ENCODE measurements around the gene POLR2H. TPM values are rescaled to one million over a fixed set of nuclear protein-coding genes. Genes with fewer than 3 reads are reported as not detected.
A peak's percentile ranks its signal among the peaks of the same experiment; 100 is the strongest.

Gene POLR2H
- total RNA-seq, 1 experiment from 2014 or later = 156 TPM

- no peak for DNase-seq (ENCODE audit: low read depth, low spot score)
- 0 out of 2 replicates have a peak, but pooled peaks cover 2% of the 10 kb centered on the region for H3K36me3 ChIP-seq (ENCODE audit: control insufficient read depth, insufficient read depth, low read length)
- peak within 1 kb of the TSS; percentile 53 to 80 for H3K4me3 ChIP-seq (ENCODE audit: low read depth in 2 of 2, low read length in 2 of 2)
- H3K27me3 ChIP-seq (ENCODE audit: control insufficient read depth, insufficient read depth, low read length) = no peaks in the 10 kb centered on the region
- H3K9me3 ChIP-seq (ENCODE audit: control insufficient read depth, insufficient read depth, low read depth, low read length) = no peaks in the 10 kb centered on the region
- in situ Hi-C loops (cut with HindIII; ENCODE audit: low pct_unique_long_range_greater_than_20kb, low sequenced_read_pairs) = no loop called here
- POLR2A ChIA-PET = interaction anchor here (0.6 kb wide), 1 partner anchor 129 kb away, joined by 4 read pairs; no protein-coding TSS in a partner anchor
- CTCF ChIA-PET = interaction anchor here (0.9 kb wide), 1 partner anchor 17 kb away, joined by 3 read pairs; no protein-coding TSS in a partner anchor
- BruUV-seq (replicated peaks) = no TSS peak
- H3K27ac ChIP-seq (ENCODE audit: low read length) = peak within 1 kb of the TSS; percentile 92
- no peak for ATAC-seq
- TF ChIP-seq SIN3A (IDR thresholded peaks at IDR 0.05; ENCODE audit: borderline replicate concordance, insufficient read depth, low read depth, low read length) (no peak), TCF7L2 (IDR thresholded peaks at IDR 0.05; ENCODE audit: low read depth, low read length) (no peak), POLR2AphosphoS5 (IDR thresholded peaks at IDR 0.05; ENCODE audit: low read depth, low read length) (no peak)
- TF ChIP-seq, protein P1, sequence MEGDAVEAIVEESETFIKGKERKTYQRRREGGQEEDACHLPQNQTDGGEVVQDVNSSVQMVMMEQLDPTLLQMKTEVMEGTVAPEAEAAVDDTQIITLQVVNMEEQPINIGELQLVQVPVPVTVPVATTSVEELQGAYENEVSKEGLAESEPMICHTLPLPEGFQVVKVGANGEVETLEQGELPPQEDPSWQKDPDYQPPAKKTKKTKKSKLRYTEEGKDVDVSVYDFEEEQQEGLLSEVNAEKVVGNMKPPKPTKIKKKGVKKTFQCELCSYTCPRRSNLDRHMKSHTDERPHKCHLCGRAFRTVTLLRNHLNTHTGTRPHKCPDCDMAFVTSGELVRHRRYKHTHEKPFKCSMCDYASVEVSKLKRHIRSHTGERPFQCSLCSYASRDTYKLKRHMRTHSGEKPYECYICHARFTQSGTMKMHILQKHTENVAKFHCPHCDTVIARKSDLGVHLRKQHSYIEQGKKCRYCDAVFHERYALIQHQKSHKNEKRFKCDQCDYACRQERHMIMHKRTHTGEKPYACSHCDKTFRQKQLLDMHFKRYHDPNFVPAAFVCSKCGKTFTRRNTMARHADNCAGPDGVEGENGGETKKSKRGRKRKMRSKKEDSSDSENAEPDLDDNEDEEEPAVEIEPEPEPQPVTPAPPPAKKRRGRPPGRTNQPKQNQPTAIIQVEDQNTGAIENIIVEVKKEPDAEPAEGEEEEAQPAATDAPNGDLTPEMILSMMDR (IDR thresholded peaks at IDR 0.05) = no peak
- TF ChIP-seq, protein P2, sequence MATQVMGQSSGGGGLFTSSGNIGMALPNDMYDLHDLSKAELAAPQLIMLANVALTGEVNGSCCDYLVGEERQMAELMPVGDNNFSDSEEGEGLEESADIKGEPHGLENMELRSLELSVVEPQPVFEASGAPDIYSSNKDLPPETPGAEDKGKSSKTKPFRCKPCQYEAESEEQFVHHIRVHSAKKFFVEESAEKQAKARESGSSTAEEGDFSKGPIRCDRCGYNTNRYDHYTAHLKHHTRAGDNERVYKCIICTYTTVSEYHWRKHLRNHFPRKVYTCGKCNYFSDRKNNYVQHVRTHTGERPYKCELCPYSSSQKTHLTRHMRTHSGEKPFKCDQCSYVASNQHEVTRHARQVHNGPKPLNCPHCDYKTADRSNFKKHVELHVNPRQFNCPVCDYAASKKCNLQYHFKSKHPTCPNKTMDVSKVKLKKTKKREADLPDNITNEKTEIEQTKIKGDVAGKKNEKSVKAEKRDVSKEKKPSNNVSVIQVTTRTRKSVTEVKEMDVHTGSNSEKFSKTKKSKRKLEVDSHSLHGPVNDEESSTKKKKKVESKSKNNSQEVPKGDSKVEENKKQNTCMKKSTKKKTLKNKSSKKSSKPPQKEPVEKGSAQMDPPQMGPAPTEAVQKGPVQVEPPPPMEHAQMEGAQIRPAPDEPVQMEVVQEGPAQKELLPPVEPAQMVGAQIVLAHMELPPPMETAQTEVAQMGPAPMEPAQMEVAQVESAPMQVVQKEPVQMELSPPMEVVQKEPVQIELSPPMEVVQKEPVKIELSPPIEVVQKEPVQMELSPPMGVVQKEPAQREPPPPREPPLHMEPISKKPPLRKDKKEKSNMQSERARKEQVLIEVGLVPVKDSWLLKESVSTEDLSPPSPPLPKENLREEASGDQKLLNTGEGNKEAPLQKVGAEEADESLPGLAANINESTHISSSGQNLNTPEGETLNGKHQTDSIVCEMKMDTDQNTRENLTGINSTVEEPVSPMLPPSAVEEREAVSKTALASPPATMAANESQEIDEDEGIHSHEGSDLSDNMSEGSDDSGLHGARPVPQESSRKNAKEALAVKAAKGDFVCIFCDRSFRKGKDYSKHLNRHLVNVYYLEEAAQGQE (IDR thresholded peaks at IDR 0.05; ENCODE audit: insufficient read depth in 1 of 2, low read depth in 2 of 2, low read length in 1 of 2) = no peak
- H3K4me1 ChIP-seq (ENCODE audit: control insufficient read depth, insufficient read depth, low read length) = peaks cover 43% of the 10 kb centered on the region
- intact Hi-C loops (cut with micrococcal nuclease; ENCODE audit: unreplicated experiment) = no loop called here
Observed at GRCh38 chr3:184337399-184337714, 24.2 kb upstream of the POLR2H start, which contains the start of gene FAM131A. Gene FAM131A (plus strand): TSS chr3:184337600. CDS start chr3:184337631, 31 bp downstream.

DNA sequence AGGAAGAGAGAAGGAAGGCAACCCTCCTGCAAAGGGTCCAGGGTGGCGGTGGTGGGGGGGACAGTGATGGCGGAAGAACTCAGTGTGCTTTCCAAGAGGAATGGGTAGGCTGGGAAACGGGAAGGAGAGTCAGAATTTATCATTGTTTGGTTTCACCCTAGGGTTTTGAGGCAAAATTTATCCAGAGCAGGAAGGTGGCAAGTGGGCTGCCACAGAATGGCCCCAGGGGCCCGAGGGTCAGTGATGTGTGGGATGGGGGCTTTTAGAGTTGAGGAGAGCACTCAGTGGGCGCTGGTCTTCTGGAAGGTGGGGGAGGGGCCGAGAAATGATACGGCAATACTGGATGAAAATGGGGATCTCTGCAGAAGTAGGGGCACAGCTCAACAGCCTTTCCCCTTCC lies 23.5 kb upstream of the POLR2H start:
- TF ChIP-seq, protein P1 (IDR thresholded peaks at IDR 0.05) = no peak
- TF ChIP-seq SIN3A (IDR thresholded peaks at IDR 0.05; ENCODE audit: borderline replicate concordance, insufficient read depth, low read depth, low read length) (no peak), TCF7L2 (IDR thresholded peaks at IDR 0.05; ENCODE audit: low read depth, low read length) (no peak), POLR2AphosphoS5 (IDR thresholded peaks at IDR 0.05; ENCODE audit: low read depth, low read length) (no peak)
- TF ChIP-seq, protein P2 (IDR thresholded peaks at IDR 0.05; ENCODE audit: insufficient read depth in 1 of 2, low read depth in 2 of 2, low read length in 1 of 2) = no peak
- no TSS peak for BruUV-seq (replicated peaks)
- CTCF ChIA-PET = no interaction called here
- in situ Hi-C loops (cut with HindIII; ENCODE audit: low pct_unique_long_range_greater_than_20kb, low sequenced_read_pairs) (no loop called here), intact Hi-C loops (cut with micrococcal nuclease; ENCODE audit: unreplicated experiment) (no loop called here)
- peaks cover 37% of the 10 kb centered on the region for H3K4me1 ChIP-seq (ENCODE audit: control insufficient read depth, insufficient read depth, low read length)
- no peak overlapping the region for H3K27ac ChIP-seq (ENCODE audit: low read length)
- no peak overlapping the region for H3K4me3 ChIP-seq (ENCODE audit: low read depth in 2 of 2, low read length in 2 of 2)
- DNase-seq (ENCODE audit: low read depth, low spot score) (no peak), ATAC-seq (no peak)
- POLR2A ChIA-PET = interaction anchor here (0.6 kb wide), 1 partner anchor 130 kb away, joined by 4 read pairs; no protein-coding TSS in a partner anchor
- no peaks in the 10 kb centered on the region for H3K9me3 ChIP-seq (ENCODE audit: control insufficient read depth, insufficient read depth, low read depth, low read length)
- no peaks in the 10 kb centered on the region; the same call in 1 of the 2 replicates for H3K36me3 ChIP-seq (ENCODE audit: control insufficient read depth, insufficient read depth, low read length)
- H3K27me3 ChIP-seq (ENCODE audit: control insufficient read depth, insufficient read depth, low read length) = no peaks in the 10 kb centered on the region

All from Panc1 (cell line).